WTC11 (cell line): Measurements from ENCODE around the gene ZNF75A. TPM values are rescaled to one million over a fixed set of nuclear protein-coding genes. Genes with fewer than 3 reads are reported as not detected.

Experiments used
- ATF3 ChIP-seq: sonication (generic); formaldehyde crosslinking; conservative IDR thresholded peaks from 2 replicates; pipeline ENCODE4 v1.8.1; 2022; ENCODE audit warnings: mild to moderate bottlenecking, missing genetic modification reagents
- CBFB ChIP-seq: sonication (generic); formaldehyde crosslinking; IDR thresholded peaks from 2 replicates; pipeline ENCODE4 v1.8.1; 2022; ENCODE audit warnings: mild to moderate bottlenecking, low read depth, missing genetic modification reagents
- CDX4 ChIP-seq: fragments of 250-450 bp; sonication (Bioruptor Pico); IDR thresholded peaks from 2 replicates; pipeline ENCODE4 v1.9.0; 2021; ENCODE audit warnings: moderate library complexity, mild to moderate bottlenecking, inconsistent platforms, borderline replicate concordance
- ESRRA ChIP-seq: sonication (generic); formaldehyde crosslinking; IDR thresholded peaks from 2 replicates; pipeline ENCODE4 v1.8.1; 2022; ENCODE audit warnings: mild to moderate bottlenecking, missing genetic modification reagents, borderline replicate concordance
- GABPB1 ChIP-seq: sonication (generic); formaldehyde crosslinking; IDR thresholded peaks from 2 replicates; pipeline ENCODE4 v1.8.1; 2023; ENCODE audit warnings: mild to moderate bottlenecking, missing genetic modification reagents
- KAT7 ChIP-seq: sonication (generic); formaldehyde crosslinking; IDR thresholded peaks from 2 replicates; pipeline ENCODE4 v1.8.1; 2023; ENCODE audit warnings: missing genetic modification reagents, mild to moderate bottlenecking, borderline replicate concordance
- MXD4 ChIP-seq: fragments of 250-450 bp; sonication (Bioruptor Pico); IDR thresholded peaks from 2 replicates; pipeline ENCODE4 v1.8.0; 2021; ENCODE audit warnings: mild to moderate bottlenecking, moderate library complexity, borderline replicate concordance
- NFYB ChIP-seq: sonication (generic); formaldehyde crosslinking; conservative IDR thresholded peaks from 2 replicates; pipeline ENCODE4 v1.8.0; 2022; ENCODE audit warnings: low read depth, missing genetic modification reagents
- NR2C2 ChIP-seq: sonication (generic); formaldehyde crosslinking; IDR thresholded peaks from 2 replicates; pipeline ENCODE4 v1.8.0; 2022; ENCODE audit warnings: mild to moderate bottlenecking, missing genetic modification reagents
- NR3C1 ChIP-seq: sonication (generic); formaldehyde crosslinking; conservative IDR thresholded peaks from 2 replicates; pipeline ENCODE4 v1.8.1; 2023; ENCODE audit warnings: low read depth, mild to moderate bottlenecking, missing genetic modification reagents
- PRDM15 ChIP-seq: sonication (generic); formaldehyde crosslinking; IDR thresholded peaks from 2 replicates; pipeline ENCODE4 v1.8.0; 2022; ENCODE audit warnings: missing genetic modification reagents
- PRRX2 ChIP-seq: fragments of 250-450 bp; sonication (Bioruptor Pico); IDR thresholded peaks from 2 replicates; pipeline ENCODE4 v1.8.0; 2021; ENCODE audit warnings: mild to moderate bottlenecking
- RORB ChIP-seq: fragments of 250-450 bp; sonication (Bioruptor Pico); IDR thresholded peaks from 2 replicates; pipeline ENCODE4 v1.9.0; 2021; ENCODE audit warnings: mild to moderate bottlenecking
- TCF7 ChIP-seq: sonication (generic); formaldehyde crosslinking; IDR thresholded peaks from 2 replicates; pipeline ENCODE4 v1.8.0; 2022; ENCODE audit warnings: mild to moderate bottlenecking, low read depth, missing genetic modification reagents, moderate library complexity
- ZNF219 ChIP-seq: sonication (generic); formaldehyde crosslinking; IDR thresholded peaks from 2 replicates; pipeline ENCODE4 v1.8.0; 2023; ENCODE audit warnings: missing genetic modification reagents, mild to moderate bottlenecking, borderline replicate concordance
- ZNF263 ChIP-seq: sonication (generic); formaldehyde crosslinking; IDR thresholded peaks from 2 replicates; pipeline ENCODE4 v1.8.1; 2022; ENCODE audit warnings: low read depth, mild to moderate bottlenecking, moderate library complexity, missing genetic modification reagents
- ZNF416 ChIP-seq: fragments of 250-450 bp; sonication (Bioruptor Pico); IDR thresholded peaks from 2 replicates; pipeline ENCODE4 v1.9.0; 2021; ENCODE audit warnings: mild to moderate bottlenecking, inconsistent platforms
- total RNA-seq: library from RNA; stranded (reverse); gene quantifications from 3 replicates; pipeline ENCODE4 v1.2.3, GENCODE V29; 2021
- TF ChIP-seq, protein P1 (sequence below): sonication (generic); formaldehyde crosslinking; IDR thresholded peaks from 2 replicates; pipeline ENCODE4 v1.8.1; 2023; ENCODE audit warnings: mild to moderate bottlenecking, missing genetic modification reagents, moderate library complexity
- TF ChIP-seq, protein P2 (sequence below): sonication (generic); formaldehyde crosslinking; IDR thresholded peaks from 2 replicates; pipeline ENCODE4 v1.8.1; 2022; ENCODE audit warnings: low read depth, mild to moderate bottlenecking, moderate library complexity, missing genetic modification reagents, borderline replicate concordance
- TF ChIP-seq, protein P3 (sequence below): fragments of 200-600 bp; IDR thresholded peaks from 2 replicates; pipeline ENCODE4 v1.8.0; 2022; ENCODE audit warnings: antibody characterized with exemption
- TF ChIP-seq, protein P4 (sequence below): fragments of 250-450 bp; sonication (Bioruptor Pico); conservative IDR thresholded peaks from 2 replicates; pipeline ENCODE4 v1.9.0; 2021; ENCODE audit warnings: mild to moderate bottlenecking
- TF ChIP-seq, protein P5 (sequence below): fragments of 250-450 bp; sonication (Bioruptor Pico); IDR thresholded peaks from 2 replicates; pipeline ENCODE4 v1.9.0; 2021; ENCODE audit warnings: mild to moderate bottlenecking, borderline replicate concordance

The ZNF75A gene
- total RNA-seq, 1 experiment from 2014 or later: 31.5 TPM

DNA sequence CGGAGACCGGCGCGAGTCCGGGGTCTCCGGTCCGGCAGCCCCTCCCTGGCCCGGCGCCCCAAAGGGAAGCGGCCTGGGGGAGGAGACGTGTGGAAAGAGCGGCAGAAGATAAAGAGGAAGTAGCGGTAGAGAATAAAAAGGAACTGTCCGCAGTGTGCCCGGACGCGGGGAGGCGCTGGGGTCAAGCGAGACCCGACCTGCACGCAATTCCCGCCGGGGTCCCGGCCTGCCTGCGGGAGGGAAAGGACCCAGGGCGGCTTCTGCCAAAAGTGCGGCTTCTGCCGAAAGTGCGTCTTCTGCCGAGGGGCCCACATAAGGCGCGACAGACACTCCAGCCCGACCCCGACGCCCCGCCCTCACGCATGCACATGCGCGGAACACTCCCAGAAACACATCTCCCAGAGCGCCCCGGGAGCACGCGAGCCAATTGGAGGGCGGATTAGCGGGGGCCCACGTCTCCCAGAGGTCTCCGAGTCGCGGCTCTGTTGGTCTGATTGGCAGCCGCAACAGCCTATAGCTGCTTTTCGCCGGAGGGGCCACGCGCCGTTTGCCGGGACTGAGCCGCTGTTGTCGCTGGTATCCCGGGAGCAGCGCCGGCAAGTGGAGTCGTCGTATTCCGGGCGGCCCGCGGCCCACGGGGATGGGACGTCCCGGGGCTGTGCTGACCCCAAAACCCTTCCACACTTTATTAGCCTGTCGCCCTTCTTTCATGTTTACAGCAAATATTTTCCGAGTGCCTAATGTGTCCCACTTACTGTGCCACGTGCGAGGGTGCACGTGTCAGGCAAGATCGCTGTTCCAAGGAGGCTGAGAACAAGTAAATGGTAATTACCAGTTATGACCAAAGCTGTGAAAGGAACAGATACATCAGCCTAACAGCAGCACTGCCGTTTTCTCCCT, 40.9 kb upstream of the ZNF75A start (continued):
- TF ChIP-seq, protein P1, sequence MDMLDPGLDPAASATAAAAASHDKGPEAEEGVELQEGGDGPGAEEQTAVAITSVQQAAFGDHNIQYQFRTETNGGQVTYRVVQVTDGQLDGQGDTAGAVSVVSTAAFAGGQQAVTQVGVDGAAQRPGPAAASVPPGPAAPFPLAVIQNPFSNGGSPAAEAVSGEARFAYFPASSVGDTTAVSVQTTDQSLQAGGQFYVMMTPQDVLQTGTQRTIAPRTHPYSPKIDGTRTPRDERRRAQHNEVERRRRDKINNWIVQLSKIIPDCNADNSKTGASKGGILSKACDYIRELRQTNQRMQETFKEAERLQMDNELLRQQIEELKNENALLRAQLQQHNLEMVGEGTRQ (CRISPR knock-in tag): peak; percentile 70; the same call in 1 of the 2 replicates
- TF ChIP-seq PRRX2 (CRISPR knock-in tag) (no peak), NFYB (peak; percentile 97), ESRRA (peak; percentile 85; the same call in 1 of the 2 replicates), MXD4 (CRISPR knock-in tag) (no peak), NR2C2 (peak; percentile 73), NR3C1 (CRISPR knock-in tag) (no peak), ZNF219 (CRISPR knock-in tag) (peak; percentile 70; the same call in 1 of the 2 replicates), KAT7 (CRISPR knock-in tag) (no peak), TCF7 (CRISPR knock-in tag) (no peak), ZNF416 (CRISPR knock-in tag) (no peak), PRDM15 (CRISPR knock-in tag) (peak; percentile 27; the same call in 1 of the 2 replicates), ZNF263 (no peak), GABPB1 (0 out of 2 replicates have a peak, but pooled peaks have one; percentile 60), ATF3 (CRISPR knock-in tag) (no peak), CBFB (CRISPR knock-in tag) (peak; percentile 89; the same call in 1 of the 2 replicates), RORB (CRISPR knock-in tag) (no peak), CDX4 (no peak)
- TF ChIP-seq, protein P2, sequence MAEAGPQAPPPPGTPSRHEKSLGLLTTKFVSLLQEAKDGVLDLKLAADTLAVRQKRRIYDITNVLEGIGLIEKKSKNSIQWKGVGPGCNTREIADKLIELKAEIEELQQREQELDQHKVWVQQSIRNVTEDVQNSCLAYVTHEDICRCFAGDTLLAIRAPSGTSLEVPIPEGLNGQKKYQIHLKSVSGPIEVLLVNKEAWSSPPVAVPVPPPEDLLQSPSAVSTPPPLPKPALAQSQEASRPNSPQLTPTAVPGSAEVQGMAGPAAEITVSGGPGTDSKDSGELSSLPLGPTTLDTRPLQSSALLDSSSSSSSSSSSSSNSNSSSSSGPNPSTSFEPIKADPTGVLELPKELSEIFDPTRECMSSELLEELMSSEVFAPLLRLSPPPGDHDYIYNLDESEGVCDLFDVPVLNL (CRISPR knock-in tag): no peak
- TF ChIP-seq, protein P3, sequence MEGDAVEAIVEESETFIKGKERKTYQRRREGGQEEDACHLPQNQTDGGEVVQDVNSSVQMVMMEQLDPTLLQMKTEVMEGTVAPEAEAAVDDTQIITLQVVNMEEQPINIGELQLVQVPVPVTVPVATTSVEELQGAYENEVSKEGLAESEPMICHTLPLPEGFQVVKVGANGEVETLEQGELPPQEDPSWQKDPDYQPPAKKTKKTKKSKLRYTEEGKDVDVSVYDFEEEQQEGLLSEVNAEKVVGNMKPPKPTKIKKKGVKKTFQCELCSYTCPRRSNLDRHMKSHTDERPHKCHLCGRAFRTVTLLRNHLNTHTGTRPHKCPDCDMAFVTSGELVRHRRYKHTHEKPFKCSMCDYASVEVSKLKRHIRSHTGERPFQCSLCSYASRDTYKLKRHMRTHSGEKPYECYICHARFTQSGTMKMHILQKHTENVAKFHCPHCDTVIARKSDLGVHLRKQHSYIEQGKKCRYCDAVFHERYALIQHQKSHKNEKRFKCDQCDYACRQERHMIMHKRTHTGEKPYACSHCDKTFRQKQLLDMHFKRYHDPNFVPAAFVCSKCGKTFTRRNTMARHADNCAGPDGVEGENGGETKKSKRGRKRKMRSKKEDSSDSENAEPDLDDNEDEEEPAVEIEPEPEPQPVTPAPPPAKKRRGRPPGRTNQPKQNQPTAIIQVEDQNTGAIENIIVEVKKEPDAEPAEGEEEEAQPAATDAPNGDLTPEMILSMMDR: no peak
- TF ChIP-seq, protein P4, sequence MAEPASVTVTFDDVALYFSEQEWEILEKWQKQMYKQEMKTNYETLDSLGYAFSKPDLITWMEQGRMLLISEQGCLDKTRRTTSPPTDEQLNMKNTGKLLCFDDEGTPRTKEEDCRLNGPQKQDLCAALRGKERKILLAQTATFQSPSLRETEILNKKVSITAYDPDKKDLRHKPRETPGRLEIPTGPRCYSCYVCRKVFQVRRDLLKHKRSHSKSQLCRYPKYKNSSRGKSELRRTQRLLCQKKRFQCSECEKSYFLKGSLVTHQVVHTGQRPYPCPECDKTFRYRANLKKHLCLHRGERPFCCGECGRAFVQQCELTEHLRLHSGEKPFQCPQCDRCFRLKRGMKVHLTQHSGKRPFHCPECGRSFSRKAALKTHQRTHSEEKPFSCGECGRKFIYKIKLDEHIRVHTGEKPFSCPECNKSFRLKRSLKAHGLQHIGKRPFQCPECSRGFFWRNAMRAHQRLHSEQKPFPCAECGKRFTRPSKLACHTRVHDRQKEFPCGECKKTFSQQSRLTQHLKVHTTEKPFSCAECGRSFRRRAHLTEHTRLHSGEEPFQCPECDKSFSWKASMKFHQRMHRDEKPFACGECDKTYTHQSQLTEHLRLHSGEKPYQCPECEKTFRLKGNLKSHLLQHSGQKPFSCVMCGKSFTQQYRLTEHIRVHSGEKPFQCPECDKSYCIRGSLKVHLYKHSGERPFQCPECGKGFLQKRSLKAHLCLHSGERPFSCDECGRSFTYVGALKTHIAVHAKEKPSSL (CRISPR knock-in tag): no peak
- TF ChIP-seq, protein P5, sequence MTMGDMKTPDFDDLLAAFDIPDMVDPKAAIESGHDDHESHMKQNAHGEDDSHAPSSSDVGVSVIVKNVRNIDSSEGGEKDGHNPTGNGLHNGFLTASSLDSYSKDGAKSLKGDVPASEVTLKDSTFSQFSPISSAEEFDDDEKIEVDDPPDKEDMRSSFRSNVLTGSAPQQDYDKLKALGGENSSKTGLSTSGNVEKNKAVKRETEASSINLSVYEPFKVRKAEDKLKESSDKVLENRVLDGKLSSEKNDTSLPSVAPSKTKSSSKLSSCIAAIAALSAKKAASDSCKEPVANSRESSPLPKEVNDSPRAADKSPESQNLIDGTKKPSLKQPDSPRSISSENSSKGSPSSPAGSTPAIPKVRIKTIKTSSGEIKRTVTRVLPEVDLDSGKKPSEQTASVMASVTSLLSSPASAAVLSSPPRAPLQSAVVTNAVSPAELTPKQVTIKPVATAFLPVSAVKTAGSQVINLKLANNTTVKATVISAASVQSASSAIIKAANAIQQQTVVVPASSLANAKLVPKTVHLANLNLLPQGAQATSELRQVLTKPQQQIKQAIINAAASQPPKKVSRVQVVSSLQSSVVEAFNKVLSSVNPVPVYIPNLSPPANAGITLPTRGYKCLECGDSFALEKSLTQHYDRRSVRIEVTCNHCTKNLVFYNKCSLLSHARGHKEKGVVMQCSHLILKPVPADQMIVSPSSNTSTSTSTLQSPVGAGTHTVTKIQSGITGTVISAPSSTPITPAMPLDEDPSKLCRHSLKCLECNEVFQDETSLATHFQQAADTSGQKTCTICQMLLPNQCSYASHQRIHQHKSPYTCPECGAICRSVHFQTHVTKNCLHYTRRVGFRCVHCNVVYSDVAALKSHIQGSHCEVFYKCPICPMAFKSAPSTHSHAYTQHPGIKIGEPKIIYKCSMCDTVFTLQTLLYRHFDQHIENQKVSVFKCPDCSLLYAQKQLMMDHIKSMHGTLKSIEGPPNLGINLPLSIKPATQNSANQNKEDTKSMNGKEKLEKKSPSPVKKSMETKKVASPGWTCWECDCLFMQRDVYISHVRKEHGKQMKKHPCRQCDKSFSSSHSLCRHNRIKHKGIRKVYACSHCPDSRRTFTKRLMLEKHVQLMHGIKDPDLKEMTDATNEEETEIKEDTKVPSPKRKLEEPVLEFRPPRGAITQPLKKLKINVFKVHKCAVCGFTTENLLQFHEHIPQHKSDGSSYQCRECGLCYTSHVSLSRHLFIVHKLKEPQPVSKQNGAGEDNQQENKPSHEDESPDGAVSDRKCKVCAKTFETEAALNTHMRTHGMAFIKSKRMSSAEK (CRISPR knock-in tag): no peak
